GM21825 (cell line): ENCODE measurements around the gene NELFCD.
A peak's percentile ranks its signal among the peaks of the same experiment; 100 is the strongest.
"Not testable (repeated sequence)": the region's sequence is repeated elsewhere in the genome, so short reads cannot be mapped to it uniquely, and the experiment has no call there.

Source experiments
- ATAC-seq: cut with Tn5 transposase; IDR thresholded peaks from one replicate; pipeline ENCODE4 v1.9.1; 2021; ENCODE audit warnings: mild to moderate bottlenecking, moderate library complexity; ENCODE audit not compliant: unreplicated experiment

NELFCD gene

DNA sequence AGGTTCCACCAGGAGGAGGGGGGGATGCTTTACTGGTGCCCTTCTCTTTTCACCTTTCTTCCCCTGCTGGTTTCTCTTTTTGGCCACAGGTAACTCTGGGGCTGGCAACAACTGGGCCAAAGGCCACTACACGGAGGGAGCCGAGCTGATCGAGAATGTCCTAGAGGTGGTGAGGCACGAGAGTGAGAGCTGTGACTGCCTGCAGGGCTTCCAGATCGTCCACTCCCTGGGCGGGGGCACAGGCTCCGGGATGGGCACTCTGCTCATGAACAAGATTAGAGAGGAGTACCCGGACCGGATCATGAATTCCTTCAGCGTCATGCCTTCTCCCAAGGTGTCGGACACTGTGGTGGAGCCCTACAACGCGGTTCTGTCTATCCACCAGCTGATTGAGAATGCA is 42.6 kb downstream of the NELFCD start:
- ATAC-seq = no peak

DNA sequence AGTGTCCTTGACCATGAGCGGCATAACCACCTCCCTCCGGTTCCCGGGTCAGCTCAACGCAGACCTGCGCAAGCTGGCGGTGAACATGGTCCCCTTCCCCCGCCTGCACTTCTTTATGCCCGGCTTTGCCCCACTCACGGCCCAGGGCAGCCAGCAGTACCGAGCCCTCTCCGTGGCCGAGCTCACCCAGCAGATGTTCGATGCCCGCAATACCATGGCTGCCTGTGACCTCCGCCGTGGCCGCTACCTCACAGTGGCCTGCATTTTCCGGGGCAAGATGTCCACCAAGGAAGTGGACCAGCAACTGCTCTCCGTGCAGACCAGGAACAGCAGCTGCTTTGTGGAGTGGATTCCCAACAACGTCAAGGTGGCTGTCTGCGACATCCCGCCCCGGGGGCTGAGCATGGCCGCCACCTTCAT is 43.1 kb downstream of the NELFCD start:
- ATAC-seq = no peak

DNA sequence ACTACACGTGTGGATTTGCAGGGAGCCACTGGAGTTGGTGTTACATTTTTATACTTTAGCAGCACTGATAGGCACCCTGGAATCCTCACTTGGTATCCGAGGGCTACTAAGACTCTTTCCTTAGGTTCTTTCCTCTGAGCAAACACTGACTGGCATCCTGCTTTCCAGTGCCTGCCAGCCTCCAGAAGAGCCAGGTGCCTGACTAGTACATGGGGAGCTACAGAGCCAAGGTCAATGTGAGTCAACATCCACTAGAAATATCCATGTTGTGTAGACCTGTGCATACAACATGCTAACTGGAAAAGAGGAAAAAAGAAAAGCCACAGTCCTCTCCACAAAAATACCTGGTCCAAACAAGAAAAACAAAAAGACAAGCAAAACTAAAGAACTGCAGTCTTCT is 44.0 kb downstream of the NELFCD start:
- ATAC-seq = no peak

DNA sequence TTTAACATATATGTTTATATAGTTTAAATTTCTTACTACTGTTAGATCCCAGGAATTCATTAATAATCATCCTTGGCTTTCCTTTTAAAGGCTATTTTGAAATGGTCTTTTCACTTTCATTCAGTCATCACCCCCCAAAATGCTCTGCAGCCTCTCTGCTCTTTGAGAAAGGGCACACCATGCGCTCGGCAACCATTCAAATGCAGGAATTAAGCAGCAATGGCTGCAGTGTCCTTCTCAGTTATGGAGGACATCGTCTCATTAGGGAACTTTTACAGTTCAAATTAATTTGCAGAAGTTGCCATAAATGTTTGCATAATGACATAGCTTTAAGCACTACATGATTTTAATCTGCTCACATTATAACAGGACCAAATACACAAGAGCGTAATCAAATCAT is 44.5 kb downstream of the NELFCD start:
- ATAC-seq = no peak

DNA sequence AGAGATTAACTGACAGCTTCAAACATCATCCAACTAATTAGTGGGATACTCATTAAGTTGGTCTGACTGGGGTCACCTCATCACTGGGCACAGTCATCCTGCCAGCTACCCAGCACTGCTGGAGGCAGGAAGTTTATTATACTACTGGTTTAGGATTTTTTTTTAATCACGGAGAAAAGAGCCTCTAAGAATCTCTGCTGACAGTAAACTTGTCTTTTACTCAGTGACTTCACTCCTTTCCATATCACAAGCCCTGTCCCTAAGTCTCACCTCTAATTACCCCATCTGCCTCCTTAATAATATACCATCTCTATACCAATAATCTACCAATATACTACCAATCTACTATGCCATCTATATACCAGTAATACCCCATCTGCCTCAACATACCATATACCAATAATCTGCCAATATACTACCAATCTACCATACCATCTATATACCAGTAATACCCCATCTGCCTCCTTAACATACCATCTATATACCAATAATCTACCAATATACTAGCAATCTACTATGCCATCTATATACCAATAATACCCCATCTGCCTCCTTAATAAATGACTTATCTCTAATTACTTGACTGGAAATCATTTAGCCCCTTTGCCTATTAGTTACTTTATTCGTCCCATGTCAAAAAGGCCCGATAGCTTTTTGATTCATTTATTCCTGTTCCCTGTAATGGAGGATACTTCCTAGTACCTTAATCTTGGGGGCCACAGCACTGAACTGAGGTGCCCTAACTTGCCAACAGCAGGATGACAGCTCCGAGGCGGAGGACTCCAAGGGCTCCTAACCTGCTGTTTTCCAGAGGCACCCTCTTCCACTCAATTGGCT is 46.1 kb downstream of the NELFCD start:
- ATAC-seq = no peak

DNA sequence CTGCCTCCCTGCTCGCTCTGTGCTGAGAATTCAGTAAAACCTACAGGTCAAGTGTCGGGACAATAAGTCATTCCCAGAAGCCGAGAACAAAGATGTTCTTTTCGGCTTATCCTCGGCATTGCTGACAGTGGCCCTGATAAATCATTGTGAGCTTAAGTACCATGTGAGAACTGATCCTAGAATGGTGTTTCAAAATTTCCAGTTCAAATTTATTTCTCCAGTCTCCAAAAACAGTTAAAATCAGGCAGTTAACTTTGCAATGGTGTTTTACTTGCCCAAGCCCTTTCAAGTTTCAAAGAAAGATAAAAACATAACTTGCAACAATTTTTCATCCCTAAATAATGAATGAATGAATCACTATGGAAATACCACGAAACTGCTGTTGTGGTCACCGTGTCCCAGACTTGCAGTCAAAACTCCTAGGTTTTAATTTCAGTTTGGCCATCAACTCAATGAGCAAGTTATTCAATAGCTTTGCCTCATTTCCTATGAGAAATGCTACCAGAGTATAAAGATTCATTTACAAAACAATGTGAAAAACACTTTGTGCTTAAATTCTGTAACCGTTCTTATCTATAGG is 46.8 kb downstream of the NELFCD start:
- no peak for ATAC-seq

DNA sequence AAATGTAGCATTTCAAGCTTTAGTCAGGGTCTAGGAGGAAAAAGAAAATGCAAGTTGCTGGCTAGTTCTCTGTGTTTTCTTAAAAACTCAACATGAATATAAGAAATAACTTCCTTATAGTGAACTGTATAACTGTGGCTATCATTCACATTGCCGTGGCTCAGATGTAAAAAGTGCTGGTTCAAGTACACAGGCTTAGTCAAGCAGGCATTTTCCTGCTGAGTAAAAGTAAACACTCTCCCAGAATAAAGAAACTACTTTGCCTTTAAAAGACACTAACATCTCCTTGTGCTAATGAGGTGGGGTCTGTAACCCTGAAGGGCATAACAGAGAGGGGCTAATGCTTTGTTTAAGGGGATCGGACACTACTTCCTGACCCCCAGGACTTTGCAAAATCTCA is 47.8 kb downstream of the NELFCD start:
- ATAC-seq = no peak

DNA sequence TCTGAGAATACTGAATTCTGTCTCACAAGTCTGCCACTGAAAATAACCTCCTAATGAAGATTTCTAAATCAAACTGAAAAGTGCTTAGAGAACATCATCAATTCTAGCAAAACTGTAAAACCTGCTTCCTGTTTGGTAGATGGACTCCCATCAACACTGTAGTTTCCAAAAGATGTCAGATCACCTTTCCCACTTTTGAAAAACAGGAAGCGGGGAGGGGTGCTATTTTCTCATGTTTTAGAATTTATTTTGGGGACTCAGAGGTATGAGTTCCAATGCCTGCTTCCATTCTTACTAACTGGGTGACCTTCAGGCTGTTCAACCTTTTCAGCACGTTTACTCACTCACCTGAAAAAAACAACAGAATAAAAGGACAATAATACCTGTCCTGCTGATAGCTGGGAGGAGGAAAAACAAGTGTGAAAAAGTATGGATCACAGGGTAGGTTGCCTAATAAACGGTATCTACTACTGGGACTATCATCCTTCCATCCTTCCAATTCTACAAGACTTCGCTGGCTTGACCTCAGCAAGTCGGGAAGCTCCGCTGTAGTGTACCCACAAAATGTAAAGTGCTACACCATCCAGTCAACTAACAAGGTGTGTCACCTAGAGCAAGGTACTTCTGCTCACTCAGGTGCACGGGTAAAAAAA is 50.0 kb downstream of the NELFCD start:
- no peak for ATAC-seq

DNA sequence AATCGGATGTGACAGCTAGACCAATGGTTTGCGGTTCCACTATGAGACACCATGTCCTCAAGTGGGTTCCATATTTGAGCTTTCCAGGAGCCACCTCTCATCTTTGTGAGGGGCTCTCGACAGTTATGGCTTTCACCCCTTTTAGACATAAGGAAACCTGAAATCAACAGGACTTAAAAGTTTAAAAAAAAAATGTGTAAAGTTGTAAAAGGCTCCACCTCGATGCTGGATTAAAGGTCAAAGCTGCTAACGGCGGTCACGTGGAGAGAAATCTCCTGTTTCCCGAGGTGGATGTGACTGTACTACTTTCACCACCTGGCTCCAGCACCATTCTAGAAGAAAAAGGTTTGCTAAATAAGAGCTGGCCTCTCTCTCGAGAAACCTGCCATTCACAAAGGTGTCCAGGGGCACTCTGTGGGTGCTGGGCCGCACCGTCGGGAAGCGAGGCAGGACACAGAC is 50.5 kb downstream of the NELFCD start:
- ATAC-seq = no peak

DNA sequence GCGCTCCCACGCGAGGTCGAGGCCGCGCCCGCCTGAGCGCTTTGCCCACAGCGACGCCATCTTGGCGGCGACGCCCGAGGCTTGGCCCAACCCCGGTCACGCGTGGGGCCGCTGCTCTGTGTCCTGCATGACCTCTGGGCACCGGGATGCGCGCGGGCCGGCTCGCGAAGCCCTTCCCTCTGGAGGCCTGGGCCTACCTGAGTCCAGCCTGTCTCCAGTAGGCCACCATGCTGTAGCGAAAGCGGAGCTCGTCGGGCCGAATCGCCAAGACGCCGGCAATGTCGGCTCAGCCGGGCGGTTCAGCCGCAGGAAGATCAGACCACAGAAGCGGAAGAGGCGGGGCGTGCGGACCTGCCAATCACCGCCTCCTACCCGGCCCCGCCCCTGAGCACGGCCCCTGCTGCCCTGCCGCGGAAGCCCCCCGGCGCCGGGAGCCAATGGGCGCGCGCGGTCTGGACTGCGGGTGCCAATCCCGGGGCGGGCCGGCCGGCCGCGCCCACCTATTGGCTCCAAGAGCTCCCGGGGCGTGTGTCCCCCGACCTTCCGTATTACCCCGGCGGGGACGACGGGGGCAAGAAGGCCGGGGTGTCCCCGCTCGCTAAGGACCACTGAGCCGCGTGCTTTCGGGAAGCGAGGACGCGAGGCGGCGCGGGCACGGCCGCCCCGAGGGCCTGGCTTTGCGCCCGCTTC is 51.1 kb downstream of the NELFCD start, which contains the start of gene ATP5F1E:
Gene ATP5F1E, minus strand, starts transcription at position 313 of the 690 bp plus-strand sequence. Its CDS starts 84 bp downstream, at position 229.
- peak; percentile 94 for ATAC-seq

DNA sequence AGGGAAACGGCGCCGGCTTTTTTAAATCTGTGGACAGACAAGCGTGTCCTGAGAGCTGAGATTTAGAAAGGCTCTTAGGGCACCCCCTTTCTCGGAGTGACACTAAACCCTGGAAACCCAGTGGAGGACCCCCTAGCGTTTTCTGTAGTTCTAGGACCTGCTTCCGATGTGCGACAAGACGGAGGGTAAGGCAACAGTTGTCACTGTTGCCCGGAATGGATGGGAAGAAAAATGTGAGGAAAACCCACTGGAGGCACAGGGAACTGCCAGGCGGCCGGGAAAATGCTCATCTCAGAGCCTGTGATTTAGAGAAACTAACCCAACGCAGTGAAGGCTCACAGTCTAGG is 51.6 kb downstream of the NELFCD start:
- no peak for ATAC-seq

DNA sequence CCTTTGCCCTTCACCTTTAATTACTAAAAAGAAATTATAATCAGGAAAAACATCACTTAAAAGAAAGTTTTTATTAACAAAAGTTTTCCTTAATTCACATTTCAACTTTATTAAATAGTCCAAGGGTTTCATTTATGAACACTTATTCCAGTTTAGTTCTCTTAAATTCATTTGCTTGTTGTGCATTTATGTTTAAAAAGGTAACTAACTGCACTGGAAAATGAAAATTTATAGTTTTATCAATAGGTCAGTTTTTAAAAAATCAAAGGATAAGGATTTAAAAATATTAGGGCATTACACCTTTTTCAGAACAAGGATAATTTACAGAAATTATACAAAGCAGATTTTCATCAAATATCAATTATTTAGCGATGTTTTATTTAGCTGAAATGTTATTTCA is 52.0 kb downstream of the NELFCD start:
- no peak for ATAC-seq

DNA sequence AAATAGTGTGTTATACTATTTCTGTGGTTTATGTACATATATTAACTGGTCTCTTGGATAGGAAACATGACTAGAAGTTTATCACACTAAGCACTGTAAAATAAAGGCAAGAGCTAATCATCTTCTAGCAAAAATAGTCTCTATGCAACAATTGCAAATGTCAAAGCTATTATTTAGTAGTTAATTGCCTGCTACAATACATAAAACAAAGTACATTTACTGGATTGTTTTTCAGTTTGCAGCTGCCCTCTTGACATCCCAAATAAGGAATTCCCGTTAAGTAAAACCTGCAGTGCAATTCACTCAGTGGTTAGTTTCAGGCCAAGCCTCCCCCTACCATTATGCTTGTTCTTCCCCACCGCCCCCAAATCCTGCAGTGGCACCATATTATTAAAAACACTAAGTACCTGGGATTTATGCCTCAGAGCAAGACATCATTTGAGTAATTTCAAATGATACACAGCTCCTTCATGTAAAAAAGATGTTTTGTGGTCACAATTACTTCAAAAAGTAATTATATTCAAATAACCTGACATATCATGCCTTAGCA is 52.6 kb downstream of the NELFCD start:
- no peak for ATAC-seq

DNA sequence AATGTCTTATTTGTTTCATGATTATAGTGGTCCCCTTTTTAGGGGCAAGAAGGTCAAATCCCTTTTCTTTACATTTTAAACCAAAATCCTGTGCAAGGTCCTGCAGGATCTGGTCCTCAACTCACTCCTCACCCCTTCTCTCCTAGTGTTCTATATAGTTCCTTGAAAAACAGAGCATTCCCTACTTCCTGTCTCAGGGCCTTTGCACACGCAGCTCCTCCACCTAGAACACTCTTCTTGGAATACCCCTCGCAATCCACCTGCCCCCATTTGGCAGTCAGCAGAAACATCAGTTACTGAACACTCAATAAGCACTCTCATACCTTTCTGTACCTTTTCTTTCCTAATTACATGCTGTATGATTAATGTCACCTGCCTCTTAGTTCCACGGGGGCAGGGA is 54.3 kb downstream of the NELFCD start:
- no peak for ATAC-seq

DNA sequence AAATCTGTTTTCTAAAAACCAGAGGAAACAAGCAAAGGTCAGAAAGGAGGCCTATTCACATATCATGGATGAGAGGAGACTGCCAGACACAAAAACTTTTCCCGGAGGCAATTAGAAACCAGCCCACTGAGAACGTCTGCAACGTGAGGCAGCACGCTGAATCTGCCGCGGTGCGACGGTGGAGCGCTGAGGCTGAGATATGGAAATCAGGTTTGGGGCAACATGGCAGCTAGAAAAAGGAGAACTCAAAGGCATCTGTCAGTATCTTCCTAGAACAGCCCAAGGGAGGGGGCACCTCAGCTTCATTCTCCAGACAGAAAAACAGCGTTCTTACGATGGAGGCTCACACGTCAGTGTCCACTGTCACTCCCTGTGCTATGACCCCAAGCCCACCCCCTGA is 56.3 kb downstream of the NELFCD start:
- ATAC-seq = no peak

DNA sequence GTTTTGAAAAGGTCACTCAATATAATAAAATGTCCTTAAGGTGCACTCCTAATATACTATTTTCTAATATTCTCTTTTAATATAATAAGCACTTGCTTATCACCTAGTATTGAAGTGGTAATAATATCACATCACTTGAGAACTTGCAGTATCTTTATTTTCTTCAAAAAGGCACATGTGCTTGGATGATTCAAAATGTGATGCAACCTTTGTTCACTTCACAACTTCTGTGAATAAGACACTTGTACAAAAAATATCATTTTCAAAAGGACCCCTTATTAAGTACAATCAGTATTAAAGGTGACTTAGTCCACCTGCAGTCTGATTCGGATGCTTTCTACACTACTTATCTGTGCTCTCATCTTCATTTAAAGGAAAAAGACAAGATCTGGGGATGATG is 58.2 kb downstream of the NELFCD start:
- ATAC-seq = no peak

DNA sequence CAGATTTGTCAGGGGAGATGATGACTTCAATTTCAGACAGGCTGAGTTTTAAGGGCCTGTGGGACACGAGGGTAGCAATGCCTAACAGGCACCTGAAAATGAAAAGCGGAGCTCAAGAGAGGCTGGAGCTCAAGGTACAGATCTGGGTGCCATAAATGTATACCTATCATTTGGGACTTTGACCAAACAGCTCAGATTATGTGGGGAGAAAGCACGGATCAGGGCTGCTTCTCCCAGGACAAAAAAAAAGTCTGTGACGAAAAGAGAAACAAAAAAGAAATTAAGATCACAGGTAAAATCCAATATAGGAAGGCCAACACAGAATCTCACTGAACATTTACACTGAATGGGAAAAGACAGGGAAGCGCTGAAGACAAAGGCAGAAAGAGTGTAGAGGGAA is 59.6 kb downstream of the NELFCD start:
- ATAC-seq = no peak

DNA sequence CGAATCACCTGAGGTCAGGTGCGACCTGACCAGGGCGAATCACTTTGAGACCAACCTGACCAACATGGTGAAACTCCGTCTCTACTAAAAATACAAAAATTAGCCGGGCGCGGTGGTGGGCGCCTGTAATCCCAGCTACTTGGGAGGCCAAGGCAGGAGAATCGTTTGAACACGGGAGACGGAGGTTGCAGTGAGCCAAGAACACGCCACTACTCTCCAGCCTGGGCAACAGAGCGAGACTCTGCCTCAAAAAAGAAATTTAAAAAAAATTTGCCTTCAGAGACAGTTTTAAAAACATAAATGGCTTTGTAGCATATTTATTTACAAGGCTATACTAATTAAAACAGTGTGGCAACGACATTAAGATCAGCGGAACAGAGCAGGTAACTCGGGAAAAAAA is 60.4 kb downstream of the NELFCD start:
- ATAC-seq = not testable (repeated sequence)

DNA sequence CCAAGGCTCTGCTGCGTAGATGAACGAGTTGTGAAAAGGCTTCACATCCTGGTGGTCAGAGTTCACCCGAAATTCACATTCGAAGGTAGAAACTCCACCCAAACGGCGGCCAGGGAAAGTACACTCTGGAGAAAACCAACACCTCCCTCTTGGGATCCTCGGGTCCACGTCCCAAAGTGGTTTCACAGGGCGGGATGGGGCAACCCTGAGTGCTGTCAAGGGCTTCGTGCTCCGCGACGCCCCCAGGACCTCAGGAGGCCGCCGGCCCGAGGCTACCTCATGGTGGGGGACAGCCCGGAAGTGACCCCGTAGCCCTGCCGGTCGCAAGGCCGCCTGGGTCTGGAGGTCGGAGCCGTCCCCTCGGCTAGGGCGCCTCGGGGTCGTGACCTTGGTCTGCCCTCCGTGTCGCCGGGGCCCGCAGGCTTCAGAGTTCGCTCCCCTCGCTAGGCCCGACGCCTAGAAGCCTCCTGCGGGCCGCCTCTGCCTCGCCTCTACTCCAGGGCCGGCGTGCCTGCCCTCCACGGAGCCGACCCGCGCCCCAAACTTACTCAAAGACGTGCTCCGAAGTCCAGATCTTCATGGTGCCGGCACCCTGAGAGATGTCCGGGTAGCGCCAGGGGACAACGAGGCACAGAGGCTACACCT is 61.2 kb downstream of the NELFCD start, which contains the start of gene PRELID3B:
Gene PRELID3B, minus strand, starts transcription at position 636 of the 645 bp plus-strand sequence. Its CDS starts 56 bp downstream, at position 580.
- peak; percentile 31 for ATAC-seq
